Astrocyte (in vitro differentiated cells and primary cell): Measurements from ENCODE around the gene LGR6. TPM values are rescaled to one million over a fixed set of nuclear protein-coding genes. Genes with fewer than 3 reads are reported as not detected.

Source experiments
- DNase-seq: peaks from one replicate; pipeline ENCODE4 v3.0.0-alpha.2; 2010; ENCODE audit warnings: low read depth
- FAIRE-seq: peaks from 2 replicates; lab custom pipeline; 2011; peaks lifted over from hg19 to GRCh38; lab: Jason Lieb, UNC
- H2AFZ ChIP-seq: 2 replicates; pipeline ENCODE4 v1.6.0; 2012; ENCODE audit warnings: low read depth, low read length, inconsistent platforms
- H3K27ac ChIP-seq: 2 replicates; pipeline ENCODE4 v1.5.1; 2011; ENCODE audit warnings: low read depth, low read length, inconsistent platforms
- H3K27me3 ChIP-seq: 2 replicates; pipeline ENCODE4 v1.6.0; 2011; ENCODE audit warnings: low read length, inconsistent platforms; ENCODE audit not compliant: insufficient read depth
- H3K36me3 ChIP-seq: 2 replicates; pipeline ENCODE4 v1.5.1; 2011; ENCODE audit warnings: low read length, inconsistent platforms; ENCODE audit not compliant: insufficient read depth
- H3K4me1 ChIP-seq: 2 replicates; pipeline ENCODE4 v1.5.1; 2011; ENCODE audit warnings: low read length, inconsistent platforms; ENCODE audit not compliant: insufficient read depth
- H3K4me2 ChIP-seq: 2 replicates; pipeline ENCODE4 v1.6.0; 2012; ENCODE audit warnings: low read length, inconsistent platforms
- H3K4me3 ChIP-seq: 2 replicates; pipeline ENCODE4 v1.5.1; 2011; ENCODE audit warnings: low read depth, mild to moderate bottlenecking, low read length, inconsistent platforms; ENCODE audit not compliant: insufficient read depth
- H3K79me2 ChIP-seq: 2 replicates; pipeline ENCODE4 v1.6.0; 2012; ENCODE audit warnings: mild to moderate bottlenecking, low read length, inconsistent platforms; ENCODE audit not compliant: insufficient read depth
- H3K9ac ChIP-seq: 2 replicates; pipeline ENCODE4 v1.6.0; 2012; ENCODE audit warnings: mild to moderate bottlenecking, low read length, inconsistent platforms
- H3K9me3 ChIP-seq: 2 replicates; pipeline ENCODE4 v1.5.1; 2012; ENCODE audit warnings: low read depth, mild to moderate bottlenecking, low read length, inconsistent platforms; ENCODE audit not compliant: insufficient read depth
- H4K20me1 ChIP-seq: 2 replicates; pipeline ENCODE4 v1.6.0; 2012; ENCODE audit warnings: low read length, inconsistent platforms; ENCODE audit not compliant: insufficient read depth
- H3K27ac Mint-ChIP-seq: one replicate; pipeline ENCODE4 v1.8.0; 2021; ENCODE audit warnings: mild to moderate bottlenecking, mixed read lengths; ENCODE audit not compliant: unreplicated experiment
- H3K27me3 Mint-ChIP-seq: one replicate; pipeline ENCODE4 v1.8.0; 2021; ENCODE audit warnings: low read depth, mixed read lengths; ENCODE audit not compliant: unreplicated experiment
- H3K36me3 Mint-ChIP-seq: one replicate; pipeline ENCODE4 v1.8.0; 2021; ENCODE audit warnings: low read depth, mixed read lengths; ENCODE audit not compliant: unreplicated experiment
- H3K4me1 Mint-ChIP-seq: one replicate; pipeline ENCODE4 v1.8.0; 2021; ENCODE audit warnings: low read depth, mixed read lengths; ENCODE audit not compliant: unreplicated experiment
- H3K4me3 Mint-ChIP-seq: one replicate; pipeline ENCODE4 v1.8.0; 2021; ENCODE audit warnings: mild to moderate bottlenecking, moderate library complexity, mixed read lengths; ENCODE audit not compliant: unreplicated experiment
- H3K9me3 Mint-ChIP-seq: one replicate; pipeline ENCODE4 v1.8.0; 2021; ENCODE audit warnings: mild to moderate bottlenecking, mixed read lengths; ENCODE audit not compliant: unreplicated experiment
- EZH2 ChIP-seq: IDR thresholded peaks from 2 replicates; pipeline ENCODE4 v1.6.1; 2012; ENCODE audit warnings: mild to moderate bottlenecking, low read length, inconsistent platforms; ENCODE audit not compliant: insufficient read depth
- total RNA-seq: library from RNA; stranded (reverse); gene quantifications from 2 replicates; pipeline ENCODE4 v1.2.1, GENCODE V29; 2021
- TF ChIP-seq, protein P1 (sequence below): IDR thresholded peaks from 2 replicates; pipeline ENCODE4 v1.5.1; 2011; ENCODE audit warnings: low read depth, mild to moderate bottlenecking, inconsistent platforms, low read length, moderate library complexity; ENCODE audit not compliant: insufficient read depth

LGR6 gene
- total RNA-seq, 1 donor from 2014 or later = 0.27 TPM

DNA sequence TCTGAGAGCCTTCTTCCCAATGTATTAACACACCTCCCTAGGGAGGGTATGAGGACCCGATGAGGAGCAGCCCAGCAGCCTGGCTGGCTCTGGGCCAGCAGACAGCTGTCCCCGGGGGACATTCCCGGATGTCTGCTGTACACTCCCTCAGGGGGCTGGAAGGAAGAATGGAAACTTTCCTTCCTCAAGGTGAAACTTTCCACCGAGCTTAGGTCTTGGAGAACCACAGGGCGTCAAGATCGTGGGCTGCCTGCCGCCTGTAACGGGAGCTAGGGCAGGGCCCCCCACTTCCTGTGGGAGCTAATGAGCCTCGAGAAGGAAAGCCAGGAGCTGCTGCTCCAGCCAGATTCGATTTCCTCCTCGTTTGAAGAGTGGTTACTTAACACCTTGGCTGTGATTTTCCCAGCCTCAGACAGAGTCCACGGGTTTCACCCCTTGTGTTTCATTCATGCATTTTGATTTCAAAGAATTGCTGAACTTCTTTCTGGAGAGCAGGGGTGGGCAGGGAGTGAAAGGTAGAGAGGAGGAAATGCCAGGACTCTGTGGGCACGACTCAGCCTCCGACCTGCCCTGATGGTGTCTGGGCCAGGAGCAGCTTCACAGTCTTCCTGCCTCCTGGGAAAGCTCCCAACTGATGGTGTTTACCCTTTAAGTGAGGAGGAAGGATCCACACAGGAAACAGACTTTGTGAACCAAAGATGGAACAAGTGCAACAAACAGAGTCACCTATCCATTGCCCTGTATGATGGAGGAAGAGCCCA lies 118.5 kb downstream of the LGR6 start:
- Mint-ChIP-seq H3K36me3 (no peaks in the 10 kb centered on the region), H3K9me3 (peaks cover 3% of the 10 kb centered on the region), H3K4me3 (no peak overlapping the region), H3K27me3 (peaks cover 26% of the 10 kb centered on the region), H3K27ac (no peak overlapping the region), H3K4me1 (peaks cover 6% of the 10 kb centered on the region)
- Histone ChIP-seq H3K9me3 (no peaks in the 10 kb centered on the region), H3K4me2 (peak overlapping the region; percentile 55), H3K79me2 (no peaks in the 10 kb centered on the region), H3K9ac (no peak overlapping the region), H3K4me3 (no peak overlapping the region), H2AFZ (no peak overlapping the region), H4K20me1 (no peaks in the 10 kb centered on the region), H3K27ac (no peak overlapping the region), H3K4me1 (peaks cover 5% of the 10 kb centered on the region), H3K36me3 (no peaks in the 10 kb centered on the region), H3K27me3 (peaks cover 14% of the 10 kb centered on the region)
- no peak for DNase-seq
- TF ChIP-seq, protein P1, sequence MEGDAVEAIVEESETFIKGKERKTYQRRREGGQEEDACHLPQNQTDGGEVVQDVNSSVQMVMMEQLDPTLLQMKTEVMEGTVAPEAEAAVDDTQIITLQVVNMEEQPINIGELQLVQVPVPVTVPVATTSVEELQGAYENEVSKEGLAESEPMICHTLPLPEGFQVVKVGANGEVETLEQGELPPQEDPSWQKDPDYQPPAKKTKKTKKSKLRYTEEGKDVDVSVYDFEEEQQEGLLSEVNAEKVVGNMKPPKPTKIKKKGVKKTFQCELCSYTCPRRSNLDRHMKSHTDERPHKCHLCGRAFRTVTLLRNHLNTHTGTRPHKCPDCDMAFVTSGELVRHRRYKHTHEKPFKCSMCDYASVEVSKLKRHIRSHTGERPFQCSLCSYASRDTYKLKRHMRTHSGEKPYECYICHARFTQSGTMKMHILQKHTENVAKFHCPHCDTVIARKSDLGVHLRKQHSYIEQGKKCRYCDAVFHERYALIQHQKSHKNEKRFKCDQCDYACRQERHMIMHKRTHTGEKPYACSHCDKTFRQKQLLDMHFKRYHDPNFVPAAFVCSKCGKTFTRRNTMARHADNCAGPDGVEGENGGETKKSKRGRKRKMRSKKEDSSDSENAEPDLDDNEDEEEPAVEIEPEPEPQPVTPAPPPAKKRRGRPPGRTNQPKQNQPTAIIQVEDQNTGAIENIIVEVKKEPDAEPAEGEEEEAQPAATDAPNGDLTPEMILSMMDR = no peak
- TF ChIP-seq EZH2 = no peak
- FAIRE-seq = no peak

DNA sequence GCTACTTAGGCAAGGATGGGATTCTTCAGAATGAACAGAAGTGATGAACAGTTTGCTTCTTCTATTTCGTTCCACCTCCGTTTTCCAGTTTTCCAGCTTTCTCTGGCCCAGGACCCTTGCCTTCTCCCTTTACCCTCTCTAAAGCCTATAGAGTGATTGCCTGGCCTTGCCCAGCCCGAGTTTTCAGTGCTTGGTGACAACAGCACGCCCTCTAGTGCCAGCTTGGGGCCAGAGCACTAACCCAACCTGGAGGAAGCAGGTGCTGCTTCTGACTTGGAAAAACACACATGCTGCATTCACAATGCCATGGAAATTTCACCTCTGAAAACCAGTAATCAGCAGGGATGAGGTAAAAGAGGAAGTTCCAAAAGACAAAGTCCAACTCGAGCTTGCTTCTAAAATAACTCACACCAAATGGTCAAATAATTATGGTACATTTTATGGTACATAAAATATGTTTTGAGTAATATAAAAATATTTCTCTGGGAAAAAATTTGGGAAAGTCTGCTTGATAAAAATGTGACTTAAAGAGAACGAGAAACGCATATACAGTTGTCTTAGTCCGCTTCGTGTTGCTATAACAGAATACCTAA lies 122.1 kb downstream of the LGR6 start:
- H3K36me3 Mint-ChIP-seq = no peaks in the 10 kb centered on the region
- DNase-seq = peak; percentile 22
- H3K27ac Mint-ChIP-seq = no peak overlapping the region
- H3K9ac ChIP-seq = no peak overlapping the region
- peak overlapping the region; percentile 58 for H3K4me3 Mint-ChIP-seq
- H3K36me3 ChIP-seq = no peaks in the 10 kb centered on the region
- H3K27me3 ChIP-seq = peaks cover 16% of the 10 kb centered on the region
- no peak overlapping the region for H3K27ac ChIP-seq
- no peaks in the 10 kb centered on the region for H3K79me2 ChIP-seq
- peaks cover 2% of the 10 kb centered on the region for H3K9me3 Mint-ChIP-seq
- peaks cover 5% of the 10 kb centered on the region for H3K4me1 ChIP-seq
- H3K4me3 ChIP-seq = no peak overlapping the region
- H3K9me3 ChIP-seq = no peaks in the 10 kb centered on the region
- no peaks in the 10 kb centered on the region for H4K20me1 ChIP-seq
- FAIRE-seq = no peak
- H3K4me2 ChIP-seq = no peak overlapping the region
- H3K27me3 Mint-ChIP-seq = peaks cover 22% of the 10 kb centered on the region
- no peak overlapping the region for H2AFZ ChIP-seq
- TF ChIP-seq, protein P1 = peak; percentile 97
- no peak for TF ChIP-seq EZH2
- peaks cover 6% of the 10 kb centered on the region for H3K4me1 Mint-ChIP-seq

DNA sequence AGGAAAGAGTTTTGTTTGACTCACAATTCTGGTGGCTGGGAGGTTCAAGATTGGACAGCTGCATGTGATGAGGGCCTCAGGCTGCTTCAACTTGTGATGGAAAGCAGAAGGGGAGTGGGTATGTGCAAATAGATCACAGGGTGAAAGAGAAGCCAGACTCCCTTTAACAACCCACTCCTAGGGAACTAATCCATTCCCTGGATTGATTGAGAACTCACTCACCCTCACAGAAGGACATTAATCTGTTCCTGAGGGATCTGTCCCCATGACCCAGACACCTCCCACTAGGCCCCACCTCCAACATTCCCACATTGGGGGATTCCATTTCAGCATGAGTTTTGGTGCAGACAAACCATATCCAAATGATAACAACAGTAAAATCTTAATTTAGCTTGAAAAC lies 122.6 kb downstream of the LGR6 start:
- no peaks in the 10 kb centered on the region for H3K36me3 Mint-ChIP-seq
- H3K4me1 Mint-ChIP-seq = peaks cover 6% of the 10 kb centered on the region
- no peak overlapping the region for H2AFZ ChIP-seq
- no peak for TF ChIP-seq EZH2
- TF ChIP-seq, protein P1 = no peak
- H3K9me3 Mint-ChIP-seq = no peaks in the 10 kb centered on the region
- no peaks in the 10 kb centered on the region for H3K36me3 ChIP-seq
- no peak overlapping the region for H3K4me3 ChIP-seq
- DNase-seq = no peak
- H3K27ac ChIP-seq = no peak overlapping the region
- H3K9ac ChIP-seq = no peak overlapping the region
- peaks cover 26% of the 10 kb centered on the region for H3K27me3 Mint-ChIP-seq
- no peak overlapping the region for H3K4me3 Mint-ChIP-seq
- no peak overlapping the region for H3K27ac Mint-ChIP-seq
- H3K27me3 ChIP-seq = peaks cover 17% of the 10 kb centered on the region
- peaks cover 5% of the 10 kb centered on the region for H3K4me1 ChIP-seq
- no peaks in the 10 kb centered on the region for H3K79me2 ChIP-seq
- H3K4me2 ChIP-seq = no peak overlapping the region
- no peaks in the 10 kb centered on the region for H3K9me3 ChIP-seq
- no peak for FAIRE-seq
- H4K20me1 ChIP-seq = no peaks in the 10 kb centered on the region
